Cerebellar nuclear complex (tissue), 1 donor: Measurements from ENCODE around the gene PLA2G15.
"Not testable (repeated sequence)": the region's sequence is repeated elsewhere in the genome, so short reads cannot be mapped to it uniquely, and the experiment has no call there.

Experiments used
- DNase-seq, 2 experiments: peaks; one replicate each; lab custom pipeline; 2025; lab: John Stamatoyannopoulos, UW

PLA2G15 gene

DNA sequence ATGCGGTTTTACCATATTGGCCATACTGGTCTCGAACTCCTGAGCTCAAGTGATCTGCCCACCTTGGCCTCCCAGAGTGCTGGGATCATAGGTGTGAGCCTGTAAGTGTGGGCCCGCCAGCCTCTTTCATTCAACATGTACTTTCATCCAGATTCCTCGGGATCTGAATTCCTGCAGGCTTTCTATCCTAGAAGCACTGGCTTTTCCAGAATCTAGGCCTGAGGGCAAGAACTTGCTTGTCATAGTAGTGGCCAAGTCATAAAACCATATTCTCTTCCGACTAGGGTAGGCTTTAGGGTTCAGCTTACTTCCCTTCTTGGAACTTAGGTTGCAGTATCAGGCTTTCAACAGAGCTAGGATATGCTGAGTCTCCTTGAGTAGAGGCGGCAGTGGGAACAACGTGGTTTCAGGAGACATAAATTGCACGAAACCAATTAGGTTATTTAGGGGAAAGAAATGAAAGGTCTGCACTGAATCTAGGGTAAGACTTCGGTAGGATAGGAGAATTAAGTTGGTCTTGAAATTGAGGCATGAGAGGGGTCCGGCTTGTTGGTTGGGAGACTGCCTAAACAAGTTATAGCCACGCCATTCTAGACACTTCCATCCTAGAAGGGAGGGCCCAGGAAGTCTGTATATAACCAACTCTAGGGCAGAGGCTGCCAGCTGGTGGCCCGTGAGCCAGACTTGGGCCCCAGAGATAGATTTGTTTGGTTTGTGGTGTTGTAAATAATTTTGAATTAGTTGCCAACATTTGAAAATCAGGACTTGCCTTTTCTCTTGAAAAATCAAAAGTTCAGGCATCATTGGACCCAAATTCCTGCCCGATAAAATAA lies 34.8 kb downstream of the PLA2G15 start:
- DNase-seq, result no peak

GRCh38 chr16:68281368-68282063 lies 36.3 kb downstream of the PLA2G15 start:
- no peak for DNase-seq

DNA sequence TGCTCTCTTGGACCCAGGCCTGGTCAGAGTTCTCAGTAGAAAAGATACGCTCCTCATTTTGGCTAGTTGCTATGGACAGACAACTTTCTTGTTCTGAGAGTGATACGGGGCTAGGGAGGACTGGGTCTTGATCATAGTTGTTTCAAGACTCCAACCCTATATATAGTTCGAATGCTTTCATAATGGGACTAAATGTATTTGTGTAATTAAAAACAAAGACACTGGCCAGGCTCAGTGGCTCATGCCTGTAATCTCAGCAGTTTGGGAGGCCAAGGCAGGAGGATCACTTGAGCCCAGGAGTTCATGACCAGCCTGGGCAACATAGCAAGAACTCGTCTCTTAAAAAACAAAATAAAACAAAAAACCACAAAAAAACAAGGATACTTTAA lies 36.9 kb downstream of the PLA2G15 start:
- no peak for DNase-seq

DNA sequence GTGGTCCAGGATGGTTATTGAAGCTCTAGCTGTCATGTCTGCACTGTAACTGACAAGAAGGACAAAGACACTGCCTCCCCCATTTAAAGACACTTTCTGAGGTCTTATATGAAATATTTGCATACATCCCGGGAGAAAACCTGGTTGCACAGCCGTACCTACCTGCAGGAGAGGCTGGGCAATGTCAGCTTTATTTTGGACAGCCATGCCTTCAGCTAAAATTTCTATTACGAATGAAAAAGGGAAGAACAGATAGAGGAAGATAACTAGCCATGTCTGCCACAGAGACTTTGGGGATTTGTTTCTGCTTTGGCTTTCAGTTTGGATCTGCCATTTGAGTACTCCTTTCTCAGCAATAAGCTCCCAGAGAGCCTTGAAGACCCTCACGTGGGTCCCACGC lies 38.2 kb downstream of the PLA2G15 start:
- DNase-seq, result no peak

- DNase-seq, result no peak
Measured at GRCh38 chr16:68283801-68284598, 38.8 kb downstream of the PLA2G15 start.

- DNase-seq, result no peak
Measured at GRCh38 chr16:68284847-68285246, 39.7 kb downstream of the PLA2G15 start.

- DNase-seq, result no peak
Measured at GRCh38 chr16:68285683-68286082, 40.5 kb downstream of the PLA2G15 start.

GRCh38 chr16:68286153-68287074 lies 41.2 kb downstream of the PLA2G15 start:
- no peak for DNase-seq

DNA sequence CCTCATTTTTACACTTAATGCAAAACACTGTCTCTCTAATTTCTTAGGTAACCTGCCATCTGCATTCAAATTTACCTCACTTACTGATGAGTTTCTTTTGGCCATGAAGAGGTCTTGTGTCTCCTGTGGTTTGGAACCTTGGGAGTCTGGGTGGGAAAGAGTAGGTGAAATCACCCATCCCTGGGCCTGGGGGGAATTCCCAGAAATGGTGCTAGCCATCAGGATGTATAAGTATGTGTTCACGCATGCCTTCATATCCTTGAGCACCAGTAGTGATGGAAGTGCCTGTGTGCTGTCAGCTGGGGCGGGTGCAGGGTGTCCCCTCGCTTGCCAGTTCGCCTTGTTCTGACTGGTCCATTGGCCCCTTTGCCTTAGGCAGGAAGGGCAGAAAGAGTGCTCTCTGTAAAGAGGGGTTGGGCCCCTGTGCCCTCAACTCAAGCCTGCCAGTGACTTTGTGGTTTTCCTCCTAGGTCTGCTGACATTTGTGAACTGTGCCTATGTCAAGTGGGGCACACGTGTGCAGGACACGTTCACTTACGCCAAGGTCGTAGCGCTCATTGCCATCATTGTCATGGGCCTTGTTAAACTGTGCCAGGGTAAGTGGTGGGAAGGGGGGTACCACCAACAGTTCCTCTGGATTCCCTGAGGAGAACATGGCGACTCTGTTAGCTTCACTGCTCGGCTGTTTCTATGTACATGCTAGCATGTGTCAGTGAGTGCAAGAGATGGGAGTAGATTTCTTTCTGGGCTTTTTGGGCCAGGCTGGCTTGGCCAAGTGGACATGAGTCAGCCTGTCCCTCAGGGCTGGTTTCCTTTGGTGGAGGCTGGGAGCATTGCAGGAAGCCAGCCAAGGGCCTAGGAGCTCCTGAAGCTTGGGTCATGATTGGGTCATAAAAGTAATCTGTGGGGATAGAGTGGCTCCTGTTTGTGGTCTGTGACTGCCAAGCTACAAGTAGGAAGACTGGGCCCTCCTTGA lies 42.4 kb downstream of the PLA2G15 start:
- no peak for DNase-seq

- DNase-seq, result no peak
Measured at GRCh38 chr16:68288252-68288650, 43.1 kb downstream of the PLA2G15 start.

DNA sequence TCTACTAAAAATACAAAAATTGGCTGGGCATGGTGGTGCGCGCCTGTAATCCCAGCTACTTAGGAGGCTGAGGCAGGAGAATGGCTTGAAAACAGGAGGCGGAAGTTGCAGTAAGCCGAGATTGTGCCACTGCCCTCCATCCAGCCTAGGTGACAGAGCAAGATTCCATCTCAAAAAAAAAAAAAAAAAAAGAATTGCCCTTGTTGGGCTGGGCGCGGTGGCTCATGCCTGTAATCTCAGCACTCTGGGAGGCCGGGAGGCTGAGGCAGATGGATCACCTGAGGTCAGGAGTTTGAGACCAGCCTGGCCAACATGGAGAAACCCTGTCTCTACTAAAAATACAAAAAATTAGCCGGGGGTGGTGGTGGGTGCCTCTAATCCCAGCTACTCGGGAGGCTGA lies 43.6 kb downstream of the PLA2G15 start:
- DNase-seq, result not testable (repeated sequence)

DNA sequence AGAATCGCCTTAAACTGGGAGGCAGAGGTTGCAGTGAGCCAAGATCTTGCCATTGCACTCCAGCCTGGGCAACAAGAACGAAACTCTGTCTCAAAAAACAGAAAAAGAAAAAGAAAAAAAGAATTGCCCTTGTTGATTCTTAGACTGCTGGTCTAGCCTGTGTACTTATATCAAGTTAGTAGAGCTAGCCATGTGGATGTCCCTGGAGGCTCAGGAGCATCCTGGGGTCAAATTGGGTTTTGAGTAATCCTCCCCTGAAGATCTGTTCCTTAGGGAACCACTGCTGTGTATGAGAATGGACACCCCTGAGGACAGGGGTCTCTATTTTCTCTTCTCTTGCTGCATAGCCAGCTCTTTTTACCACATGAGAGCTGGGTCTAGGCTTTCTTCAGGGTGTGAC lies 44.0 kb downstream of the PLA2G15 start:
- DNase-seq, result no peak

GRCh38 chr16:68289621-68290329 lies 44.6 kb downstream of the PLA2G15 start:
- DNase-seq, result no peak

GRCh38 chr16:68290450-68290849 lies 45.3 kb downstream of the PLA2G15 start:
- DNase-seq, result no peak

GRCh38 chr16:68291227-68291626 lies 46.1 kb downstream of the PLA2G15 start:
- no peak for DNase-seq

- DNase-seq, result no peak
Measured at GRCh38 chr16:68292425-68292824, 47.3 kb downstream of the PLA2G15 start.

GRCh38 chr16:68296291-68296690 lies 51.1 kb downstream of the PLA2G15 start:
- DNase-seq, result no peak

- DNase-seq, result no peak
Measured at GRCh38 chr16:68296693-68297092, 51.5 kb downstream of the PLA2G15 start.

GRCh38 chr16:68297908-68298307 lies 52.7 kb downstream of the PLA2G15 start:
- DNase-seq, result no peak

DNA sequence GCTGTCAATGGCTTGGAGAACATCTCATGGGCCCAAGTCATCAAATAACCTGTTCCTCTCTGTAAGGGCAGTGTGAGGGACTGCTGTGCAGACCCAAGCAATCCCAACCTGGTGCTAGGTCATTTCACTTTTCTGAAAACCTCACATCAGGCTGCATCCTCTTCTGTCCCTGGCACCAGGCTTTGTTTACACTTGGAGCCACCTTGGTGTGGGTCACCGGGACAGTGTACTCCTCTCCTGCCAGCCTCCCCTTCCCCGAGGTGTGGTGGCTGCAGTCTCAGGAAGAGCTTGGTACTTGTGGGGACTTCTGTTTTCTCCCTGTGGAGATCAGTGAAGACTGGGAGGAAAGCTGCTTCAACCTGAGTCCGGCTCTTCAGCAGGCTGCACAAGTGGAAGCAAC lies 53.1 kb downstream of the PLA2G15 start:
- DNase-seq, result no peak
